Neural progenitor cell (in vitro differentiated cells): Measurements from ENCODE around the gene LMBR1.

Experiments
- CTCF ChIP-seq: fragments of 200-600 bp; sonication (generic); IDR thresholded peaks from 2 replicates; pipeline ENCODE4 v1.5.1; 2017; ENCODE audit warnings: antibody characterized with exemption, mild to moderate bottlenecking
- EZH2phosphoT487 ChIP-seq: fragments of 200-600 bp; sonication (generic); IDR thresholded peaks from 2 replicates; pipeline ENCODE4 v1.6.1; 2017; ENCODE audit warnings: antibody characterized with exemption

- TF ChIP-seq EZH2phosphoT487: no peak
- TF ChIP-seq CTCF: no peak
These were observed 6.0 kb upstream of the LMBR1 start for GRCh38 chr7:156898938-156899337.
